Astrocyte (in vitro differentiated cells and primary cell): ENCODE data around the gene NYNRIN. TPM values are rescaled to one million over a fixed set of nuclear protein-coding genes. Genes with fewer than 3 reads are reported as not detected.

ENCODE experiments used
- DNase-seq: peaks from one replicate; pipeline ENCODE4 v3.0.0-alpha.2; 2010; ENCODE audit warnings: low read depth
- FAIRE-seq: peaks from 2 replicates; lab custom pipeline; 2011; peaks lifted over from hg19 to GRCh38; lab: Jason Lieb, UNC
- H2AFZ ChIP-seq: 2 replicates; pipeline ENCODE4 v1.6.0; 2012; ENCODE audit warnings: low read depth, low read length, inconsistent platforms
- H3K27ac ChIP-seq: 2 replicates; pipeline ENCODE4 v1.5.1; 2011; ENCODE audit warnings: low read depth, low read length, inconsistent platforms
- H3K27me3 ChIP-seq: 2 replicates; pipeline ENCODE4 v1.6.0; 2011; ENCODE audit warnings: low read length, inconsistent platforms; ENCODE audit not compliant: insufficient read depth
- H3K36me3 ChIP-seq: 2 replicates; pipeline ENCODE4 v1.5.1; 2011; ENCODE audit warnings: low read length, inconsistent platforms; ENCODE audit not compliant: insufficient read depth
- H3K4me1 ChIP-seq: 2 replicates; pipeline ENCODE4 v1.5.1; 2011; ENCODE audit warnings: low read length, inconsistent platforms; ENCODE audit not compliant: insufficient read depth
- H3K4me2 ChIP-seq: 2 replicates; pipeline ENCODE4 v1.6.0; 2012; ENCODE audit warnings: low read length, inconsistent platforms
- H3K4me3 ChIP-seq: 2 replicates; pipeline ENCODE4 v1.5.1; 2011; ENCODE audit warnings: low read depth, mild to moderate bottlenecking, low read length, inconsistent platforms; ENCODE audit not compliant: insufficient read depth
- H3K79me2 ChIP-seq: 2 replicates; pipeline ENCODE4 v1.6.0; 2012; ENCODE audit warnings: mild to moderate bottlenecking, low read length, inconsistent platforms; ENCODE audit not compliant: insufficient read depth
- H3K9ac ChIP-seq: 2 replicates; pipeline ENCODE4 v1.6.0; 2012; ENCODE audit warnings: mild to moderate bottlenecking, low read length, inconsistent platforms
- H3K9me3 ChIP-seq: 2 replicates; pipeline ENCODE4 v1.5.1; 2012; ENCODE audit warnings: low read depth, mild to moderate bottlenecking, low read length, inconsistent platforms; ENCODE audit not compliant: insufficient read depth
- H4K20me1 ChIP-seq: 2 replicates; pipeline ENCODE4 v1.6.0; 2012; ENCODE audit warnings: low read length, inconsistent platforms; ENCODE audit not compliant: insufficient read depth
- H3K27ac Mint-ChIP-seq: one replicate; pipeline ENCODE4 v1.8.0; 2021; ENCODE audit warnings: mild to moderate bottlenecking, mixed read lengths; ENCODE audit not compliant: unreplicated experiment
- H3K27me3 Mint-ChIP-seq: one replicate; pipeline ENCODE4 v1.8.0; 2021; ENCODE audit warnings: low read depth, mixed read lengths; ENCODE audit not compliant: unreplicated experiment
- H3K36me3 Mint-ChIP-seq: one replicate; pipeline ENCODE4 v1.8.0; 2021; ENCODE audit warnings: low read depth, mixed read lengths; ENCODE audit not compliant: unreplicated experiment
- H3K4me1 Mint-ChIP-seq: one replicate; pipeline ENCODE4 v1.8.0; 2021; ENCODE audit warnings: low read depth, mixed read lengths; ENCODE audit not compliant: unreplicated experiment
- H3K4me3 Mint-ChIP-seq: one replicate; pipeline ENCODE4 v1.8.0; 2021; ENCODE audit warnings: mild to moderate bottlenecking, moderate library complexity, mixed read lengths; ENCODE audit not compliant: unreplicated experiment
- H3K9me3 Mint-ChIP-seq: one replicate; pipeline ENCODE4 v1.8.0; 2021; ENCODE audit warnings: mild to moderate bottlenecking, mixed read lengths; ENCODE audit not compliant: unreplicated experiment
- EZH2 ChIP-seq: IDR thresholded peaks from 2 replicates; pipeline ENCODE4 v1.6.1; 2012; ENCODE audit warnings: mild to moderate bottlenecking, low read length, inconsistent platforms; ENCODE audit not compliant: insufficient read depth
- total RNA-seq: library from RNA; stranded (reverse); gene quantifications from 2 replicates; pipeline ENCODE4 v1.2.1, GENCODE V29; 2021
- TF ChIP-seq, protein P1 (sequence below): IDR thresholded peaks from 2 replicates; pipeline ENCODE4 v1.5.1; 2011; ENCODE audit warnings: low read depth, mild to moderate bottlenecking, inconsistent platforms, low read length, moderate library complexity; ENCODE audit not compliant: insufficient read depth

Gene NYNRIN
- total RNA-seq, 1 donor from 2014 or later: 25.4 TPM

DNA sequence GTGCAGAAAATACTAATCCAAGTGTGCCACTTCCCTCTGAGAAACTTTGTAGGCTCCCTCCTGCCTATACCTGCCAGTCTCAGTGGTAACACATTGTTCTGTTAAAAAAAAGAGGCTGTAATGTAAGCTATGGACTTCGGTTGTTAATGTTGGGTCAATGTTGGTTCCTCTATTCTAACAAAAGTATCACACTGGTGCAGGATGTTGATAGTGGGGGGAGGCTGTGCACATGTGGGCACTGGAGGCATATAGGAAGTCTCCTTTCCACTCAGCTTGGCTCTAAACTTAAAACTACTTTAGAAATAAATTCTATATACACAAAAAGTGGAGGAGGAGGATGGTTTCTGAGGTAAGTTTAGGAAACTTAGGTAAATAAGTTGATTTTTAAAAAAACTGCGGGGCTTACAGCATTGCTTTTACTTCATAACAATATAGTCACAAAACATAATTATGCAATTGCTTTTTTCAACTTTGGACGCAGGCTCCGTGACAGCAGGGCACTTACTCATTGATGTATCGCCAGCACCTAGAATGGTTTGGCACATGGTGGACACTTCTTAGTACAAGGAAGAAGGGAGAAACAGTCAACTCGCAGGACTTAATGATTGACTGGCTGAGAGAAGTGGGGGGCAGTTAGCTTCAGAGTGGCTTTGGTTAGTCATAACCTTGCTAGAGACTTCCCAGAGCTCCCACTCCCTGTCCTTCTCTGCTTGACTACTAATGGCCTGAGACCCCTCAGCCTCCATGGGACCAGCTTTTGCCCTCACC, 7.9 kb upstream of the NYNRIN start:
- peaks cover 4% of the 10 kb centered on the region for H3K4me1 ChIP-seq
- peaks cover 2% of the 10 kb centered on the region for H3K9me3 ChIP-seq
- H3K36me3 Mint-ChIP-seq: no peaks in the 10 kb centered on the region
- TF ChIP-seq EZH2: no peak
- TF ChIP-seq, protein P1, sequence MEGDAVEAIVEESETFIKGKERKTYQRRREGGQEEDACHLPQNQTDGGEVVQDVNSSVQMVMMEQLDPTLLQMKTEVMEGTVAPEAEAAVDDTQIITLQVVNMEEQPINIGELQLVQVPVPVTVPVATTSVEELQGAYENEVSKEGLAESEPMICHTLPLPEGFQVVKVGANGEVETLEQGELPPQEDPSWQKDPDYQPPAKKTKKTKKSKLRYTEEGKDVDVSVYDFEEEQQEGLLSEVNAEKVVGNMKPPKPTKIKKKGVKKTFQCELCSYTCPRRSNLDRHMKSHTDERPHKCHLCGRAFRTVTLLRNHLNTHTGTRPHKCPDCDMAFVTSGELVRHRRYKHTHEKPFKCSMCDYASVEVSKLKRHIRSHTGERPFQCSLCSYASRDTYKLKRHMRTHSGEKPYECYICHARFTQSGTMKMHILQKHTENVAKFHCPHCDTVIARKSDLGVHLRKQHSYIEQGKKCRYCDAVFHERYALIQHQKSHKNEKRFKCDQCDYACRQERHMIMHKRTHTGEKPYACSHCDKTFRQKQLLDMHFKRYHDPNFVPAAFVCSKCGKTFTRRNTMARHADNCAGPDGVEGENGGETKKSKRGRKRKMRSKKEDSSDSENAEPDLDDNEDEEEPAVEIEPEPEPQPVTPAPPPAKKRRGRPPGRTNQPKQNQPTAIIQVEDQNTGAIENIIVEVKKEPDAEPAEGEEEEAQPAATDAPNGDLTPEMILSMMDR: no peak
- H3K27me3 Mint-ChIP-seq: peaks cover 3% of the 10 kb centered on the region
- no peak for DNase-seq
- H3K9ac ChIP-seq: no peak overlapping the region
- H3K36me3 ChIP-seq: no peaks in the 10 kb centered on the region
- no peak overlapping the region for H2AFZ ChIP-seq
- no peaks in the 10 kb centered on the region for H3K9me3 Mint-ChIP-seq
- H3K27ac Mint-ChIP-seq: peak overlapping the region; percentile 77
- H3K79me2 ChIP-seq: no peaks in the 10 kb centered on the region
- H3K4me3 Mint-ChIP-seq: no peak overlapping the region
- H3K4me1 Mint-ChIP-seq: peaks cover 11% of the 10 kb centered on the region
- no peak overlapping the region for H3K27ac ChIP-seq
- no peaks in the 10 kb centered on the region for H4K20me1 ChIP-seq
- H3K4me2 ChIP-seq: no peak overlapping the region
- no peaks in the 10 kb centered on the region for H3K27me3 ChIP-seq
- H3K4me3 ChIP-seq: no peak overlapping the region
- no peak for FAIRE-seq

DNA sequence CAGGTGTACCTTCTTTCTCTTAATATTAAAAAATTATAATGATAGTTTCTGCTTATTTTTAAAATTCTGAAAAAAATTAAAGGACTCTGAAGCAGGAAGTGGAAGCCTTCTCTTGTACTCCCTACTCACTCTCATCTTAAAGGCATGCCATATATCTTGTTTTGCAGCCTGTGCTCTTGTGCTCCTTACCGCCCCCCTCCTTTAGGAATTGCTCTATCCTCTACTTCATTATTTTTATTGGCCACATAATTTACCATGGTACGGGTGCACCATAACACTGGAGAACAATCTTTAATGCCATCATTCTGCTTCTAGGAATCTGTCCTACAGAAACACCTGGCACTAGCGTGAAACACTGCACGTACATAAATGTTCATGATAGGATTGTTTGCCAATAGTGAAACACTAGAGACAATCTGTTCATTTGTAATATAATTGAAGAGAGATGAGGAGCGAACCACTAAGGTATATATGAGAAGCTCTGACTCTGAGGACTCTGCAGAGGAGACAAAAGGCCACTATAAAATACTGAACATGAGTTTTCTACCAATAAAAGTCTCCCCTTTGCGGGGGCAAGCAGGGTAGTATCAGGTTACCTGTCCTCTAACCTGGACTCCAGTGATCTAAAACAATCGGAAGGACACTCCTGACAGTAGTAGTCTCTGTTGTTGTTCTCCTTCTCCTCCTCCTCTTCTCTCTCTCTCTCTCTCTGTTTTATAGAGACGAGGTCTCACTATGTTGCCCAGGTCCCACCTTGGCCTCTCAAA, 6.3 kb upstream of the NYNRIN start:
- Mint-ChIP-seq H3K4me1 (peaks cover 23% of the 10 kb centered on the region), H3K36me3 (no peaks in the 10 kb centered on the region), H3K27ac (no peak overlapping the region), H3K27me3 (no peaks in the 10 kb centered on the region), H3K4me3 (peak overlapping the region; percentile 31), H3K9me3 (no peaks in the 10 kb centered on the region)
- no peaks in the 10 kb centered on the region for H3K36me3 ChIP-seq
- no peaks in the 10 kb centered on the region for H3K9me3 ChIP-seq
- no peak for FAIRE-seq
- H3K9ac ChIP-seq: no peak overlapping the region
- H3K79me2 ChIP-seq: no peaks in the 10 kb centered on the region
- H3K4me2 ChIP-seq: peak overlapping the region; percentile 53
- no peaks in the 10 kb centered on the region for H3K27me3 ChIP-seq
- H4K20me1 ChIP-seq: no peaks in the 10 kb centered on the region
- H3K4me1 ChIP-seq: peaks cover 4% of the 10 kb centered on the region
- peak; percentile 46 for DNase-seq
- TF ChIP-seq EZH2: no peak
- TF ChIP-seq, protein P1: peak; percentile 24
- H3K27ac ChIP-seq: peak overlapping the region; percentile 26
- no peak overlapping the region for H2AFZ ChIP-seq
- no peak overlapping the region for H3K4me3 ChIP-seq
